K562 (cell line): Measurements from ENCODE around the gene TMTC4. TPM values are rescaled to one million over a fixed set of nuclear protein-coding genes. Genes with fewer than 3 reads are reported as not detected.

Source experiments
- BRF1 ChIP-seq: IDR thresholded peaks from 3 replicates; pipeline ENCODE4 v1.6.1; 2011; ENCODE audit warnings: borderline replicate concordance, mild to moderate bottlenecking; ENCODE audit not compliant: insufficient read length; ENCODE audit errors: extremely low read depth
- CREBBP ChIP-seq: IDR thresholded peaks from one replicate; pipeline ENCODE4 v1.6.1; 2012; ENCODE audit warnings: low read depth, mild to moderate bottlenecking, control low read depth, inconsistent platforms, low read length
- E2F4 ChIP-seq: sonication (generic); formaldehyde crosslinking; IDR thresholded peaks from 2 replicates; pipeline ENCODE4 v1.8.0; 2022; ENCODE audit warnings: mild to moderate bottlenecking, low read depth, missing genetic modification reagents
- ETS2 ChIP-seq: IDR thresholded peaks from 2 replicates; pipeline ENCODE4 v1.6.1; 2016; ENCODE audit warnings: borderline replicate concordance, missing genetic modification characterization, mild to moderate bottlenecking, moderate library complexity, missing compliant biosample characterization; ENCODE audit not compliant: poor library complexity, severe bottlenecking
- GABPB1 ChIP-seq: sonication (generic); formaldehyde crosslinking; IDR thresholded peaks from 2 replicates; pipeline ENCODE4 v1.8.0; 2022; ENCODE audit warnings: mild to moderate bottlenecking, missing genetic modification reagents
- HDAC1 ChIP-seq, 2 experiments: fragments of 450-650 bp; IDR thresholded peaks; 2 replicates each; pipeline ENCODE4 v1.6.1; 2016 to 2017; ENCODE audit warnings: inconsistent platforms in 1 of 2, mild to moderate bottlenecking in 1 of 2, moderate library complexity in 1 of 2
- HIVEP1 ChIP-seq: fragments of 250-450 bp; sonication (Bioruptor Pico); IDR thresholded peaks from 2 replicates; pipeline ENCODE4 v1.4.0; 2020; ENCODE audit warnings: mild to moderate bottlenecking
- MED1 ChIP-seq: sonication (generic); formaldehyde crosslinking; IDR thresholded peaks from 2 replicates; pipeline ENCODE4 v1.8.1; 2023; ENCODE audit warnings: missing genetic modification reagents, borderline replicate concordance
- TCF3 ChIP-seq: sonication (generic); formaldehyde crosslinking; IDR thresholded peaks from 2 replicates; pipeline ENCODE4 v1.4.0; 2020; ENCODE audit warnings: mild to moderate bottlenecking, missing genetic modification reagents
- ZNF253 ChIP-seq: fragments of 250-450 bp; sonication (Bioruptor Pico); conservative IDR thresholded peaks from 2 replicates; pipeline ENCODE4 v1.6.1; 2021; ENCODE audit warnings: mild to moderate bottlenecking
- polyA plus RNA-seq, 8 experiments: library from polyadenylated mRNA; depleted of rRNA in 4 of 8; stranded (reverse) in 5 of 8; unstranded in 3 of 8; fragments of >200 nt; fragmentation: Nextera tagmentation in 2 of 8; fragmentation: Illumina TruSeq in 1 of 8; extraction: Ambion mirVana in 2 of 8; extraction: Trizol in 1 of 8; gene quantifications; 2 replicates each; pipeline versions ENCODE4 v1.2.1 to v1.2.3, GENCODE V29; 2011 to 2014; ENCODE audit warnings: inconsistent platforms in 1 of 8, missing spikeins in 1 of 8
- total RNA-seq, 7 experiments: library from RNA; depleted of rRNA in 6 of 7; stranded (reverse); fragments of >200 nt in 6 of 7; fragmentation: Illumina TruSeq in 2 of 7; extraction: Trizol in 2 of 7; gene quantifications; 2 replicates each; pipeline versions ENCODE4 v1.2.1 to v1.2.3, GENCODE V29; 2011 to 2021; ENCODE audit warnings: low replicate concordance in 1 of 7
- TF ChIP-seq, protein P1 (sequence below): sonication (generic); formaldehyde crosslinking; IDR thresholded peaks from 2 replicates; pipeline ENCODE4 v1.8.0; 2022; ENCODE audit warnings: missing genetic modification reagents, mild to moderate bottlenecking, borderline replicate concordance
- TF ChIP-seq, protein P2 (sequence below): sonication (generic); formaldehyde crosslinking; IDR thresholded peaks from 2 replicates; pipeline ENCODE4 v1.8.1; 2023; ENCODE audit warnings: mild to moderate bottlenecking, missing genetic modification reagents

TMTC4 gene
- total and polyA plus RNA-seq, 9 of the 15 experiments (the other 6 are each of a cell fraction or from before 2014, with no cell fraction given): 3.5 to 16.7 (median 11.8) TPM

DNA sequence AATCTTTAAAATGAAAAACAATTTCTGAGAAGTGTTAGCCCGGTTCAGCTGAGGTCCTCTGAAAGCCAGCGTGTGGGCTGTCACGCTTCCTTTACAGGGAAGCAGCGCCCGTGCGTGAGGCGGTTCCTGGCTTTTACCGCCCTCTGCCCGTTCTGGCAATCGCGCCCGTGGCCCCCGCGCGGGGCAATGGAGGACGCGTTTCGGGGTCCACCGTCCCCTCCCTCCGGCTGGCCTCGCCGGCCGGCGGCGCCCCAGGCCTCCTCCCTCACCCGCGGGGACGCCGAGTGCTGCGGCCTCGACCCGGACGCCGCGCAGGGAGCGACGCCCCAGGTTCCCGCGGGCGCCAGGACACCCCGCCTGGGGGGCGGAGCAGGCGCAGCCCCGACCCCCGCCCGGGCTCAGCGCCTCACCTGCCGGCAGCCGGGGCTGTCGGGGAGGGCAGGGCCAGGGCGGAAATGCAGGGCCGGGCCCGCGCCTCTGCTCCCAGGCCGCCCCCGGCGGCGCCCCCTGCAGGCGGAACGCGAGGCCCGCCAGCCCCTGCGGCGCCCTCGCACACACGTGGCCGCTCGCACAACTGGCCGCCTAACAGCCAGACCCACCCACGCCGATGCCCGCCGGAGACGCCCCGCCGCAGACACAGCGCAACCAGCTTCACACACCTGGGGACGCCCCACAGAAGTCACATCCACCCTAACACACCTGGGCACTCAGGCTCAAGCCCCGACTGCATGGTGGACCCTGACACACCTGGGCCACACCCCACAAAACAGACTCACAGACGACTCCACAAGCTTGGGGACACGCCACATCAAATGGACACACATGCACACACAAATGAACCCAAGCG is 86.0 kb downstream of the TMTC4 start, which contains the start of gene GGACT (continued):
- TF ChIP-seq, protein P1, sequence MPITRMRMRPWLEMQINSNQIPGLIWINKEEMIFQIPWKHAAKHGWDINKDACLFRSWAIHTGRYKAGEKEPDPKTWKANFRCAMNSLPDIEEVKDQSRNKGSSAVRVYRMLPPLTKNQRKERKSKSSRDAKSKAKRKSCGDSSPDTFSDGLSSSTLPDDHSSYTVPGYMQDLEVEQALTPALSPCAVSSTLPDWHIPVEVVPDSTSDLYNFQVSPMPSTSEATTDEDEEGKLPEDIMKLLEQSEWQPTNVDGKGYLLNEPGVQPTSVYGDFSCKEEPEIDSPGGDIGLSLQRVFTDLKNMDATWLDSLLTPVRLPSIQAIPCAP (CRISPR knock-in tag): peak; percentile 35; the same call in 1 of the 2 replicates
- TF ChIP-seq, protein P2, sequence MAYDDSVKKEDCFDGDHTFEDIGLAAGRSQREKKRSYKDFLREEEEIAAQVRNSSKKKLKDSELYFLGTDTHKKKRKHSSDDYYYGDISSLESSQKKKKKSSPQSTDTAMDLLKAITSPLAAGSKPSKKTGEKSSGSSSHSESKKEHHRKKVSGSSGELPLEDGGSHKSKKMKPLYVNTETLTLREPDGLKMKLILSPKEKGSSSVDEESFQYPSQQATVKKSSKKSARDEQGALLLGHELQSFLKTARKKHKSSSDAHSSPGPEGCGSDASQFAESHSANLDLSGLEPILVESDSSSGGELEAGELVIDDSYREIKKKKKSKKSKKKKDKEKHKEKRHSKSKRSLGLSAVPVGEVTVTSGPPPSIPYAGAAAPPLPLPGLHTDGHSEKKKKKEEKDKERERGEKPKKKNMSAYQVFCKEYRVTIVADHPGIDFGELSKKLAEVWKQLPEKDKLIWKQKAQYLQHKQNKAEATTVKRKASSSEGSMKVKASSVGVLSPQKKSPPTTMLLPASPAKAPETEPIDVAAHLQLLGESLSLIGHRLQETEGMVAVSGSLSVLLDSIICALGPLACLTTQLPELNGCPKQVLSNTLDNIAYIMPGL (CRISPR knock-in tag): peak; percentile 90; the same call in 1 of the 2 replicates
- TF ChIP-seq MED1 (CRISPR knock-in tag) (no peak), ETS2 (peak; percentile 51), GABPB1 (CRISPR knock-in tag) (peak; percentile 62; the same call in 1 of the 2 replicates), HDAC1 (IDR thresholded peaks at IDR 0.05) (peak in 1 of 2 experiments; percentile 38; a peak in 1 of 4 replicates), BRF1 (no peak), HIVEP1 (CRISPR knock-in tag) (no peak), ZNF253 (CRISPR knock-in tag) (no peak), TCF3 (CRISPR knock-in tag) (no peak), CREBBP (no peak), E2F4 (CRISPR knock-in tag) (no peak)
